Measurements from ENCODE around the gene ABLIM2. TPM values are rescaled to one million over a fixed set of nuclear protein-coding genes. Genes with fewer than 3 reads are reported as not detected.
A peak's percentile ranks its signal among the peaks of the same experiment; 100 is the strongest.

The ABLIM2 gene
- total RNA-seq, 4 donors from 2014 or later = 177 to 281 (median 244) TPM

DNA sequence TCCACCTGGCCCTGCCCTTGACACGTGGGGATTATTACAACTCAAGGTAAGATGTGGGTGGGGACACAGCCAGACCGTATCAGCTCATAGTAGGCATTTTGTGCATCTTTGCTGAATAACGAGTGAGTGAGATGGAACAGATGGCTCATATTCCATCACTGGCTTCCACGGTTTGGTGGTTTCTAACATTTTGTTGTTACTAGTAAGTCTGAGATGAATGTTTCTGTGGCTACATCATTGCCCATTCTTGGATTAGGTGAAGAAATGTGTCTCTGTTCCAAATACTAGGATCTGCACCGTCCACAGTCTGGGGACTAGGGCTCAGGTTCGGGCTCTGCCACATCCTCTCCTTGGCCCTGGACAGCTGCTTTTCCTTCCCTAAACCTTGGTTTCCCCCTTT is 3.6 kb downstream of the ABLIM2 start:
- DNase-seq (no peak), ATAC-seq (no peak)
- TF ChIP-seq POLR2A (IDR thresholded peaks at IDR 0.05) = no peak
- TF ChIP-seq, protein P1, sequence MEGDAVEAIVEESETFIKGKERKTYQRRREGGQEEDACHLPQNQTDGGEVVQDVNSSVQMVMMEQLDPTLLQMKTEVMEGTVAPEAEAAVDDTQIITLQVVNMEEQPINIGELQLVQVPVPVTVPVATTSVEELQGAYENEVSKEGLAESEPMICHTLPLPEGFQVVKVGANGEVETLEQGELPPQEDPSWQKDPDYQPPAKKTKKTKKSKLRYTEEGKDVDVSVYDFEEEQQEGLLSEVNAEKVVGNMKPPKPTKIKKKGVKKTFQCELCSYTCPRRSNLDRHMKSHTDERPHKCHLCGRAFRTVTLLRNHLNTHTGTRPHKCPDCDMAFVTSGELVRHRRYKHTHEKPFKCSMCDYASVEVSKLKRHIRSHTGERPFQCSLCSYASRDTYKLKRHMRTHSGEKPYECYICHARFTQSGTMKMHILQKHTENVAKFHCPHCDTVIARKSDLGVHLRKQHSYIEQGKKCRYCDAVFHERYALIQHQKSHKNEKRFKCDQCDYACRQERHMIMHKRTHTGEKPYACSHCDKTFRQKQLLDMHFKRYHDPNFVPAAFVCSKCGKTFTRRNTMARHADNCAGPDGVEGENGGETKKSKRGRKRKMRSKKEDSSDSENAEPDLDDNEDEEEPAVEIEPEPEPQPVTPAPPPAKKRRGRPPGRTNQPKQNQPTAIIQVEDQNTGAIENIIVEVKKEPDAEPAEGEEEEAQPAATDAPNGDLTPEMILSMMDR (IDR thresholded peaks at IDR 0.05 in 4 of 5, conservative IDR thresholded peaks at IDR 0.05 in 1 of 5) = no peak
- Histone ChIP-seq H3K9me3 (no peaks in the 10 kb centered on the region), H3K4me1 (peaks cover 45 to 50% of the 10 kb centered on the region in 2 donors), H3K27ac (peak overlapping the region; percentile 89 to 99 (median 92)), H3K36me3 (no peaks in the 10 kb centered on the region), H3K4me3 (no peak overlapping the region), H3K27me3 (no peaks in the 10 kb centered on the region)
- intact Hi-C loops (cut with DNase I; ENCODE audit: low total_unique reads) = no loop called here
- in situ Hi-C loops (cut with MboI; ENCODE audit: low sequenced_read_pairs in 4 of 4) = no loop called here

- Histone ChIP-seq H3K4me1 (peaks cover 38 to 39% of the 10 kb centered on the region in 2 donors), H3K27ac (peak overlapping the region; percentile 89 to 99 (median 94)), H3K36me3 (peaks cover 0 to 7% of the 10 kb centered on the region in 2 donors), H3K27me3 (no peaks in the 10 kb centered on the region), H3K9me3 (no peaks in the 10 kb centered on the region), H3K4me3 (no peak overlapping the region)
- no peak for TF ChIP-seq POLR2A (IDR thresholded peaks at IDR 0.05)
- TF ChIP-seq, protein P1 (IDR thresholded peaks at IDR 0.05 in 4 of 5, conservative IDR thresholded peaks at IDR 0.05 in 1 of 5) = no peak
- intact Hi-C loops (cut with DNase I; ENCODE audit: low total_unique reads) = no loop called here
- in situ Hi-C loops (cut with MboI; ENCODE audit: low sequenced_read_pairs in 4 of 4) = no loop called here
- DNase-seq (no peak), ATAC-seq (no peak)
Measured at GRCh38 chr4:8153441-8153840, 5.2 kb downstream of the ABLIM2 start.

DNA sequence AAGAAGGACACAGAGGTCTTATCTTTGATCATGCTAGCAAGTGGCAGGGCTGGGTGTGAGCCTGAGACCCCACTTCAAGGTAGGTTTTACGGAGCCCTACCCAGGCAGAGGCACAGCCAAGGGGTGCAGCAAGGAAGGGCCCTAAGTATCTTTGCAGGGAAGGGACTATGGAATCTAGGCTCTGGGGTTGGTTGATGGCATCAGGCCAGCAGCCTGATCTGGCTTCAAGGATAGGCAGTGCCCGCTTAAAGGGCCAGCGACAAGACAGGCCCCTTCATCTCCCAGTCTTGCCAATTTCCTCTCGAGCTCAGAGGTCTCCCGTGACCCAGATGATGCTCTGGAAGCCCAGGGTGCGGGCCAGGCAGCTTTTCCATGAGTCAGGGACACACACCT is 5.8 kb downstream of the ABLIM2 start:
- peaks cover 37 to 38% of the 10 kb centered on the region in 2 donors for H3K4me1 ChIP-seq
- H3K4me3 ChIP-seq = peak overlapping the region in 3 of 4 donors; percentile 21 to 24 (median 23)
- H3K27ac ChIP-seq = peak overlapping the region; percentile 89 to 99 (median 94)
- peak; percentile 31 to 45 for ATAC-seq
- H3K9me3 ChIP-seq = no peaks in the 10 kb centered on the region
- intact Hi-C loops (cut with DNase I; ENCODE audit: low total_unique reads) = no loop called here
- H3K27me3 ChIP-seq = no peaks in the 10 kb centered on the region
- H3K36me3 ChIP-seq = peaks cover 0 to 7% of the 10 kb centered on the region in 2 donors
- TF ChIP-seq POLR2A (IDR thresholded peaks at IDR 0.05) = no peak
- TF ChIP-seq, protein P1 (IDR thresholded peaks at IDR 0.05 in 4 of 5, conservative IDR thresholded peaks at IDR 0.05 in 1 of 5) = no peak
- peak in 1 of 2 donors; percentile 71 for DNase-seq
- in situ Hi-C loops (cut with MboI; ENCODE audit: low sequenced_read_pairs in 4 of 4) = no loop called here

- intact Hi-C loops (cut with DNase I; ENCODE audit: low total_unique reads) = no loop called here
- H3K9me3 ChIP-seq = no peaks in the 10 kb centered on the region
- ATAC-seq (peak; percentile 78 to 85), DNase-seq (peak; percentile 70 to 81)
- TF ChIP-seq, protein P1 (IDR thresholded peaks at IDR 0.05 in 4 of 5, conservative IDR thresholded peaks at IDR 0.05 in 1 of 5) = no peak
- peak; percentile 38 to 59 for TF ChIP-seq POLR2A (IDR thresholded peaks at IDR 0.05)
- peaks cover 0 to 7% of the 10 kb centered on the region in 2 donors for H3K36me3 ChIP-seq
- in situ Hi-C loops (cut with MboI; ENCODE audit: low sequenced_read_pairs in 4 of 4) = no loop called here
- peak overlapping the region; percentile 89 to 99 (median 94) for H3K27ac ChIP-seq
- H3K27me3 ChIP-seq = no peaks in the 10 kb centered on the region
- peaks cover 32 to 43% of the 10 kb centered on the region in 2 donors for H3K4me1 ChIP-seq
- H3K4me3 ChIP-seq = peak overlapping the region; percentile 21 to 24 (median 24)
Measured at GRCh38 chr4:8152090-8152864, 6.3 kb downstream of the ABLIM2 start.

Measured in gastrocnemius medialis (tissue), 4 donors.